Esophagus mucosa (tissue), 1 donor: ENCODE results near the gene MIOS. TPM values are rescaled to one million over a fixed set of nuclear protein-coding genes. Genes with fewer than 3 reads are reported as not detected.

Source experiments
- ATAC-seq: fragments of 200-7000 bp; cut with Tn5 transposase; one replicate; pipeline ENCODE4 v1.9.1; 2020
- total RNA-seq: library from RNA; stranded (reverse); gene quantifications from one replicate; pipeline ENCODE4 v1.2.4, GENCODE V29; 2023
- donor health status: DM: yes; HTN: yes; CAD: no.

Gene MIOS
- total RNA-seq, 1 donor from 2014 or later, result 36.2 TPM

DNA sequence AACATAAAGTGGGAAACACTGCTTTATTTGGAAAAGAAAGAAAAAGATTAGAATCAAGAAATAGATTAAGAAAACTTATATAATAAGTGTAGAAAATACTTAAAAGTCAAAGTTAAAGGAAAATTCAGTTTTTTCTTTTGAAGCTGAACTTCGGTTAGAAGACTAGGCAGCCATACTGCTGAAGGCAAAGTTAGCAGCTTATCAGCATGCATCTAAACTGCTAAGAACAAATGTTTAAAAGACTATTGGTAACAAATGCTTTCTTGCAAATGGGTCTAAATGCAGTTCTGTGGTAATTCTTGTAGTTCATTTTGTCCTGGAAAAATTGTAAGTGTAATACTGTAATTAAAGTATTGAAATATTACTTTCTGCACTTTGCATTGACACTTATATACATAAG, 18.0 kb downstream of the MIOS start:
- ATAC-seq, result no peak

DNA sequence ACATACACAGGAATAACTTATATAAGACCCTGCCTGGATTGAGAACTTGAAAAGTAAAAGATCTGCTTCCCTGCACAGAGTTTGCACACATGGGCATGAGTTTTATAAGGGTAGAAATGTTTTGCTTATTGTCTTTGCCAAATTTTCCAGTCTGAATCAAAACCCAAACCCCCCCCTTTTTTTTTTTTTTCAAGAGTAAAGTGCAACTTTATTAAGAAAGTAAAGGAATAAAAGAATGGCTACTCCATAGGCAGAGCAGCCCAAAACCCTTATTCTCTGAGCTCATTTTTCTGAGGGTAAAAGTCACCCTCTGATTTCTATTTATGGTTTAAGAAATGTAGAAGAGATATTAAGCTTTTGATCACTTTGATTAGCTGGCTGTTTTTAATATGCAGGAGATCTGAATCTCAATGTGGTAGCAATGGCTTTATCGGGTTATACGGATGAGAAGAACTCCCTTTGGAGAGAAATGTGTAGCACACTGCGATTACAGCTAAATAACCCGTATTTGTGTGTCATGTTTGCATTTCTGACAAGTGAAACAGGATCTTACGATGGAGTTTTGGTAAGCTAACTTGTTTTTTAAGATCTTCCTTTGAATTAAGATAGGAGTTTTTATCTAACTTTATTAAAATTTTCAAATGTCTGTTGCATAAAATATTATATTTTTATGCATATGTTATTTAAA, 18.7 kb downstream of the MIOS start:
- no peak for ATAC-seq

DNA sequence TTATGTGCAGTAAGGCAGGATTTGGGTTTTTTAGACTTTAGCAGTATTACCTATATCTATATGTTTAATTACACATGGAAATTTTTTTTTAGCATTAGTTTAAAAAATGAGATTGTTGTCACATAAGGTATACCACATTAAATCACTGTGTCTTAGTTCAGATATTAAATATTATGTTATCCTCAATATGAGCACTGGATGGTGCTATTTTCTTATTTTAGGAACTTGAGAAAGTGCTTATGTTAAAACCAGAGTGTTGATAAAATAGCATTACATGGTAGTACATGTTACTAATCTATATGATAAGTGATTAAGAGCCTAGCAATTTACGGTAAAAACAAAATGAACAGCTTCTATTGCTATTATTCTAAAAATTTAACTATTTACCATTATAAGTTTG, 28.8 kb downstream of the MIOS start:
- no peak for ATAC-seq

DNA sequence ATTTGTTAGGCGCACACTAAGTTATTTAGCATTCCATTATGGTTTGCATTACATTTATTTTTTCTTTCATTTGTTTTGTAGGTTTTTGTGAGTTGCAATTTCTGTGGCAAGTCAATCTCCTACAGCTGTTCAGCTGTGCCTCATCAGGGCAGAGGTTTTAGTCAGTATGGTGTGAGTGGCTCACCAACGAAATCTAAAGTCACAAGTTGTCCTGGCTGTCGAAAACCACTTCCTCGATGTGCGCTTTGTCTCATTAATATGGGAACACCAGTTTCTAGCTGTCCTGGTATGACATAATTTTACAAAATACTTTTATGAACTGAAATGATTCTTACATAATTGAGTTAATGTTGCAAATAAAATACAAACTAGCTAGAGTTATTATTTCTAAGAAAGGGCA, 29.5 kb downstream of the MIOS start:
- ATAC-seq, result no peak

DNA sequence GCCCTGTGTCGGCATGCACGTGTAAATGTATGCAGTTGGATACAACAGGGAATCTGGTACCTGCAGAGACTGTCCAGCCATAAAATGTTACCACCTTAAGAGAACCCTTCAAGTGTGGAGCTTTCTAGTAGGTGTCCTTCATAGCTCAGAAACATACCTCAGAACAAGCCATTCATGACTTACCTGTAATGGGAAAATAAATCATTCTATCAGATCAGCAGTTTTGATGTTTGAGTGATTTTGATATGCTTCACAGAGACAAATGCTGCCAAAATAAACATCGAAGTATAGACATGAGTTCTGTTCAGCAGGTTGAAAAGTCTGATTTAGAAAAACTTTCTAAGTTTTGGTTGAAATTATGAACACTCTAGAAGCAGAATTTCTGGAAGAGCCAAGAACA, 40.3 kb downstream of the MIOS start:
- no peak for ATAC-seq

DNA sequence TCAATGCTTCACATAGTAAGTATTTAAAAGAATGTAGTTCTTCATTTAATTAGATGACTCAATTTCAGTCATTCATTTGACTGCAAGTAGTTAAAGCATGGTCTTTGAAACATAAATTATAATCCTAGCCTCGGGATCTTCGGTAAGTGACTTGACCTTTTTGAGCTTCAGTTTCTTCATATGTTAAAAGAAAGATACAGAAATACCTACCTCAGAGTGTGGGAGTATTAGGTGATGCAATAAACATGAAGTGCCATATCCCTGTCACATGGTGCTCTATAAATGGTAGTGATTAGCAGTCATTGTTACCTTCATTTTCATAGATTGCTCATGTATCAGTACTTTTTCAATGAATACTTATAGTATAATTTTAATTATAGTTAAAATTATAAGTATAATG, 42.6 kb downstream of the MIOS start:
- ATAC-seq, result no peak

DNA sequence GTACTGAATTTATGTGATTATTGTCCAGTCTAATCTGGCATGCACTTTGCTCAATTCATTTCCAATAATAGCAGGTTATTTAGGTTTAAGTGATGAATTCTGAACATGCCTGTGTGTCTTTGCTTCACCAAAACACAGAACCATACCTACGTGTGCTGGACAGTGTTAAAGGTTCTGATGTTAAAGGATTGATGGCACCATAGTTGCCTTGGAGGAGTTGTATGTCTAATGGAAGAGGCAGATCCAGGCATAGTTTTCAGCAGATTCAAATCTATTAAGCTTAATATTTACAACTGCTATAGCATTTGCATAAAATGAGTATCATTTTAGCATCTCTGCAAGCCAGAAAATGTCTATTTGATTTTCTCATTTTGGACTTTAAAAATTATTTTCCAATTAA, 45.8 kb downstream of the MIOS start:
- no peak for ATAC-seq

DNA sequence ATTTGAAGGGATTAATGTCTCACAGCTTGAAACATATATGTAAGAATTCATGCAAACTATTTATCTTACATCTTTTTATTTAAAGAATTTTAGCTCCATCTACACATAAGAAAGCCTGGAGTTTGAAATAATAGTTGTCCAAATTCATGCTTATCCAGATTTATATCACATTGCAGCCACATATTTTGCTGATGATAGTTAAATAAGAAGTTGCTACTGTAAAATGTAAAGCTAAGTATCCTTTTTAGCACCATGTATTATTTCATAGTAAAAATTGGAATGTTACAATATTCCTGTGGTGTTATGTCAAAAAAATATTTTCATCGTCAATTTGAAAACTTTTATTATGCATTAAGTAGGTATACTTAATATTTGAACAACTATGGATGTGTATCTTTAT, 46.5 kb downstream of the MIOS start:
- ATAC-seq, result no peak

DNA sequence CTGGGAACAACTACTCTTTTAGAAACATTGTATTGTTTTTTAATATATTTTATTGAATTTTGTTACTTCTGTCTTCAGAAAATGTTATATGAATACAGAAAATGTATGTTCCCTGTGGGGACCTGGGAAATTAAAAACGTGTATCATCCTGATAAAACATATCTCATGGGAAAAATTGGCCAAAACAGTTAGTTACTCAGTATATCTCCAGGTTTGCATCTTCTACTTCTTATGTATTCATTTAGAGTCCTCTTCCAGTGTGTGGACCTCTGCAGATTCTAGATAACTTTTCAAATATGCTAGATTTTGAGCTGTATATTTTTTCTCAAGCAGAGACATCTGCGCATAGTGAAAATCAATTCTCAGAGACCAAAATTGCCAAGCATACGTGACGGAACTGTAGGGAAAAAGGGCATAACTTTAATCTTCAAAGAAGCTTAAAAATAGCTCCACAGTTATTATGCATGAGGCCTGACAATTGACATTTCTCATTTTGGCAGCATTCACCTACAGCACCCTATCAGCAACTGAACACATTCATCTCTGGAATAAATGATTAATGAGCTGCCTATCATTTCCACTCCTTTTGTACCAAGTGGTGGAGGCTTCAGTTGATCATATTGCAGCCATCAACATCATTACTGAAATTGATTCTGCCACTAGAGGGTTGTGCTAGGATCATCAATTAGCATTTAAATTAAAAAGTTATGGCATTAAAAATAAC, 47.5 kb downstream of the MIOS start:
- no peak for ATAC-seq

DNA sequence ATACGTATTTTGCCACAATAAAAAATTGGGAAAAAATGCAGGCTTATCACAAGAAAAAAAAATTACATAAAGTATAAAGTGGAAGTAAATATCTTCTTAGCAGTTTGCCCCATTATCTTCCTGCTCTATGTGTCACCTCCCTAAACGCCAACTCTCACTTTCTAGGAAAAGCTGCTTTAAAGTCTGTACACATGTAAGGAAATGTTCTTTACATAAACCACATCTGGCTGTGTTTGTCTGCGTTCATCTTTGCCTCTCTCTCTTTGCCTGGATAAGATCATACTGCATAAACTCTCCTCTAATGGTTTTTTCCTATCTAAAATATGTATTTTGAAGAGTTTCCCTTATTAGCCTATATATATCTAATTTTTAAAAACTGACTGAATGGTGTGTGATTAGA, 50.9 kb downstream of the MIOS start:
- ATAC-seq, result no peak

DNA sequence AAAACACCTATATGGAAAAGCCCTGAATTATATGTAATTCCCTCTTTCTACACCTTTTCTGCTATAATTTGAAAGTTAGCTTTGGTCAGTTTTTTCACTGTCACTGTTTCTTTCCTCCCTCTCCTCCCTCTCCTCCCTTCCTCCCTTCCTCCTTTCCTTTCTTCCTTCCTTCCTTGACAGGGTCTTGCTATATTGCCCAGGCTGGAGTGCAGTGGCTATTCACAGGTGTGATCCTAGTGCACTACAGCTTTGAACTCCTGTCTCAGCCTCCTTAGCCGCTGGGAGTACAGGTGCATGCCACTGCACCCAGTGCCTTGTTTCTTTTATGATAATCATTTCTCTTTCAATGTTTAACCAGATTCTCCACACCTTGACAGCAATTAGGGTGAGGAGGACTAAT, 51.7 kb downstream of the MIOS start:
- no peak for ATAC-seq

DNA sequence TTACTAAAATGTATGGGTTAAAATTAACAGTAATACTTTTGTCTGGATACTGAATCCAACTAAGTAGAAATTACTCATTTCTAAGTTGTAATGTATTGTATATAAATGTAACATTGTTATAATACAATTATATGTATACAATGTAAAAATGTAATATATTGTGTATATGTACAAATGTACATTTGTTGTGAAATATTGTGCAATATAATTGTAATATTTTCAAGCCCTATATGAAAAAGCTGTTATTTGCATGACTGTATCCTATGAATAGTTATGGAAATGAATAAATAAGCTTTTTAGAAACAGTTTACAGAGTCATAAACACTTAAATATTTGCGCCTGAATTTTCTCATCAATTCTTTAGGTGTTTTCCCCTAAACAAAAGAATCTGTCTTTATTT, 53.6 kb downstream of the MIOS start:
- no peak for ATAC-seq

DNA sequence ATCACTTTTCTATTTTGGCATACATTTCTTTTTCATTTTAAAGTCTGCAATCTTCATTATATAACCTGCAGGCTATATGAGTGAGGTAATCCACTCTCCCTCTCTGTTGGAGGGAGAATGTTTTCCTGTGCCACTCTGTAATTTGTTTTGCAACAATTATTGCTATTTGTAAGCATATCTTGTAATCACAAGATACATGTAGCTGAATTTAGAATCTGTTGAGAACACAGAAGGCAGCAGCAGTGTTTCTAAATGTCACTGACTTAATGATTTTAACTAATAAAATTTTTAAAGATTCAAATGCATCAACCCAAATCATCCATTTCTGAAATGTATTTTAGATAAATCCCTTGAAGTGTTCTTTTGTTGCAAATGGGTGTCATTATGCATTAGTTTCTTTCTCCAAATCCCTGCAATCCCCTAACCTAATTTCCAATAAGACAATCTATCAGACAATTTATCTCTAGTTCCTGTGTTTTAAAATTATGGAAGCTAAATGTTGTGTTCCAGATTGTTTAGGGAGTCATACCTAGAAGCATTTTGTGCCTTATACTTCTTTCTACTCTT, 54.0 kb downstream of the MIOS start:
- ATAC-seq, result no peak

DNA sequence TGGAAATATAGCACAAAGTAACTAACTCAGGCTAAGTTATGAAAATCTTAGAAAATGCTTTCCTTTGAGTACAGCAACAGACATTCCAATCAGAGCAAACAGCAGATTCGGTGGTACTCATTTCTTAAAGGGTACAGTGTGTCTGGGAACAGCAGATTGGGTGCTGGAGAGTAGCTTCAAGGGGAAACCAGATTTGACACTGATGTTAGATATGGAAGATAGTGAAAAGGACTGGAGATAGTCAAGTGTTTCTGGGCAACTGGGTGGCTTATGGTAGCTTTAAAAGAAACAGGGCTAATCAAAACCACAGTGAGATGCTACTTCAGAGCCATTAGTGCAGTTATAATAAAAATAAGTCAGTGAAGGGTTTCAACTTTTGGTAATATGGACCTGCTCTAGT, 61.8 kb downstream of the MIOS start:
- ATAC-seq, result no peak

DNA sequence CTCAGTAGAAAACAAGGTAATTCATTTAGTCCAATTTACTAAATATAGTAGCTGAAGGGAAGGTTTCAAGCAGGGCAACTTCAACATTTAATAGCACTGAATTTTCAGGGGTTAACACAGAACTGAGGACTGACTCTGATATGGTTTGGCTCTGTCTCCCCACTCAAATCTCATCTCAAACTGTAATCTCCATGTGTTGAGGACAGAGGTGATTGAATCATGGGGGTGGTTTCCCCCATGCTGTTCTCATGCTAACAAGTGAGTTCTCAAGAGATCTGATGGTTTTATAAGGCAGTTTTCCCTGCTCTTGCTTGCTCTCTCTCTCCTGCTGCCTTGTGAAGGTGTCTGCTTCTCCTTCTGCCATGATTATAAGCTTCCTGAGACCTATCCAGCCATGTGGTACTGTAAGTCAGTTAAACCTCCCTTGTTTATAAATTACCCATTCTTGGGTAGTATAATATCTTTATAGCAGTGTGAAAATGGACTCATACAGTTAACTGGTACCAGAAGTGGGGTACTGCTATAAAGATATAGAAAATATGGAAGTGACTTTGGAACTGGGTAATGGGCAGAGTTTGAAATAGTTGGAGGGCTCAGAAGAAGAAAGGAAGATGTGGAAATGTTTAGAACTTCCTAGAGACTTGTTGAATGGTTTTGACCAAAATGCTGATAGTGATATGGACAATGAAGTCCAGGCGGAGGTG, 64.1 kb downstream of the MIOS start:
- ATAC-seq, result no peak

DNA sequence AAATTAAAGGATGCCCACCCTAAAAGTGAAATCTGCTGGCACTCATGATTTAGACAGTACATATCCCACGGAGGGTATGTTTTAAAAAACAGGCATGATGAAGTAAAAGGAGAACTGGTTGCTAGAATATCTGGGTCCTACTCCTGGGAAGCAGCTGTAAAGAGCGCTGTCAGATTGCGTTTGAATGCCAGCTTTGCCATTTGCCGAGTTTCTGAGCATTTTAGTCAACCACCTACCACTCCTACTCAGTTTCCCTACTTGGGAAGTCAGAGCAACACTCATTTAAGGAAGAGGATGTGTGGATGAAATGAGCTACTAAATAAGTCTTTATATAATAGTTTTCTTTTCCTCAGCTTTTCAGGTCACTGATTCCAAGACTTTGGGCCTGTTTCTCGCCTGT, 72.7 kb downstream of the MIOS start:
- no peak for ATAC-seq

DNA sequence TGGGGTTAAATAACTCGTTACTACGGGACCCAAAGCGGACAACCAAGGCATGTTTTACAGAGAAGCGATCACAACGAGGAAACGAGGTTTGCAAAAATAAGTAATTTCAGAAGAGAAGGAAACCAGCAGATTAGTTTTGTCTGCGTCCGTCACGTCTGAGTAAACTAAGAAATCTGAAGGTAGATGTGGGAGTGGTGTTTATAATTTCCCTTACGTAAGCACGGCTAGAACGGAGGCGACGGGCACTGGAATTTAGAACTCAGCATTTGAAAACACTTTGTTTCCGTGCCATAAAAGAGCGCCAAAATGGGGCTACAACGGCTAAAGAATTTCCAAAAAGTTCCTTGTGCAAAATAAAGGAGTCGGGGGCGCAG, 73.2 kb downstream of the MIOS start:
- no peak for ATAC-seq

DNA sequence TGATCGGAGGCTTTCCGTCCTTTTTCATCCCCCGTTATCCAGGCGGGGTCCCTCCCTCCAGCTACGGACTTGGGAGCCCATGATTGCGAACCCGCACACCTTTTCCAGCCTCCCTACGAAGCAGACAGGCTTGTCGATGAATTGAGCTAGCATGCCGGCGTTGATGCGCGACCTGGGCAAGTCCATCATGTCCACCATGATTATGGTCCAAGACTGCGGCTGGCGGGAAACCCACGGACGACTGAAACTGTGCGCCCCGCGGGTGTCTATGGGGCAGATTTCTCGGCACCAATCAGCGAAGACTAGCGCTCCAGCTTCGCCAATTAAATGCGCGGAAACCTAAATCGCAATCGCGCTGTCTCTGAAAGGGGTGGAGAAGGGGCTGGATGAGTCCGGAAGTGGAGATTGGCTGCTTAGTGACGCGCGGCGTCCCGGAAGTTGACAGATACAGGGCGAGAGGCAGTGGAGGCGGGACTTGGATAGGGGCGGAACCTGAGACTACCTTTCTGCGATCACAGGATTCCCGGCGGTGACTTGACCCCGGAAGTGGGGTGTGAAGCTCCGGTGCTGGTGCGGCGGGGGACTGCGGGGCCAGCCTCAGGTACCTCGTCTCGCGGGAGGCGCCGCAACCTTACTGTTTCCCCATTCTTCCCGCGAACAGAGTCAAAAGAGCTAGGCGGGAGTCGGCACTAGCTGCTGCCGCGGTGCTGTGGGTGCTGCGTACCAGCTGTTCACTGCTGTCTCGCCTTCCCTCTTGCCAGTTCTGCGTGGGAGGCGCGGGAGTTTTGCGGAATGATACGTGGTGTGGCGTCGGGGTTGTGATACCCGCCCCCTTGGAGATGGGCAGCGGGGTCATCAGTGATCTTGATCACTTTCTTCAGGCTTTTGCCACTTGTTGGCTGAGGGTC, 73.8 kb downstream of the MIOS start, which contains the start of gene UMAD1:
TSS of gene UMAD1 (plus strand) at position 532 of the 908 bp plus-strand sequence. CDS start 32,620 bp downstream, outside the sequence.
- peak; percentile 100 for ATAC-seq

DNA sequence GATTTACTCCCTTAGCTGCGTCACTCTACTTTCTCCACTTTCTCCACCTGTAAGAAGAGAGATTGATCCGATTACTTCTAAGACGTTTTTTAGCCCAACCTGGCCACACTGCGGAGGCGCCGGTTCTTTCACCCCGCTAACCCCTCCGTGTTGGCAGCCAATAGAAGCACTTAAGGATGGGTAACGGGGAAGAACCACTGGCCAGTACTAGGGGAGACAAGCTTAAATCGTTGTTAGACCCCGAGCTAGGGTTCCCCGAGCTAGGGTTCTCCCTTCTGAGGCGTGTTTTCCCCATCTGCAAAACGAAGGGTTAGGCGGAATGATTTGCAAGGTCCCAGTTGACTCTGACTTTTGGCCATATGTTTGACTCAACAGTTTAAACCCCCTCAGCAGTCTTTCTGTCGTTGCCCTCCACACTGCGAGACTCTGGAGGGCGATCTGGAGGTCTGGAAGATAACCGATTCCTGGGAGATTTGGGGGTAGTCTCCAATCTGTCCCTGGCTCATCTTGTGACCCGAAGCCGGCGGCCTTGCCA, 74.5 kb downstream of the MIOS start:
- no peak for ATAC-seq

DNA sequence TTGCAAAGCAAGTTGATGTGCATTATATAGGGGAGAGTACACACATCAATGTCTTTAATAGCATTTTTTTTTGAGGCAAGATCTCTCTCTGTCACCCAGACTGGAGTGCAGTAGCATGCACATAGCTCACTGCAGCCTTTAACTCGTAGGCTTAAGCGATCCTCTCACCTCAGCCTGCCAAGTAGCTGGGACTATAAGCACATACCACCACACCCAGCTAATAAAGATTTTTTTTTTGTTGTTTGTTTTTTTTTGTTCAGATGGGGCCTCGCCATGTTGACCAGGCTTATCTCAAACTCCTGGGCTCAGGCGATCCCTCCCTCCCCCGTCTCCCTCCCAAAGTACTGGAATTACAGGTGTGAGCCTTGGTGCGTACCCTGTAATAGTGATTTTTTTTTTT, 75.4 kb downstream of the MIOS start:
- ATAC-seq, result no peak

DNA sequence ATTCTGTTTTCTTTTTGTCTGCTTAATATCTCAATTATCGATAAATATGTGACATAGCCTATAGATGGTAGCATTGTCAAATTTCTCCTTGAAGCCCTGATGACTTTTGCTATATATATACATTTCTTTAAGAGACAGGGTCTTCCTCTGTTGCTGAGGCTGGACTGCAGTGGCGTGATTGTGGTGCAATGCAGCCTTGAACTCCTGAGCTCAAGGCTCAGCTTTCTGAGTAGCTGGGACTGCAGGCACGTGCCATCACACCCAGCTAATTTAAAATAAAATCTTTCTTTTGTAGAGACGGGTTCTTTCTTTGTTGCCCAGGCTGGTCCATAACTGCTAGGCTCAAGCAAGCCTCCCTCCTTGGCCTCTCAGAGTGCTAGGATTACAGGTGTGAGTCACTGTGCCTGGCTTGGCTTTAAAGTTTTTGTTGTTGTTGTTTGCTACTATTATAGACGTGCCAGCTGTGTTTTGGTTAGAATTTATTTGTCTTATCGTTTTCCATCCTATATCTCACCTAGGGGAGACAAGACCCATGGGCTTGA, 80.9 kb downstream of the MIOS start:
- peak; percentile 10 for ATAC-seq

DNA sequence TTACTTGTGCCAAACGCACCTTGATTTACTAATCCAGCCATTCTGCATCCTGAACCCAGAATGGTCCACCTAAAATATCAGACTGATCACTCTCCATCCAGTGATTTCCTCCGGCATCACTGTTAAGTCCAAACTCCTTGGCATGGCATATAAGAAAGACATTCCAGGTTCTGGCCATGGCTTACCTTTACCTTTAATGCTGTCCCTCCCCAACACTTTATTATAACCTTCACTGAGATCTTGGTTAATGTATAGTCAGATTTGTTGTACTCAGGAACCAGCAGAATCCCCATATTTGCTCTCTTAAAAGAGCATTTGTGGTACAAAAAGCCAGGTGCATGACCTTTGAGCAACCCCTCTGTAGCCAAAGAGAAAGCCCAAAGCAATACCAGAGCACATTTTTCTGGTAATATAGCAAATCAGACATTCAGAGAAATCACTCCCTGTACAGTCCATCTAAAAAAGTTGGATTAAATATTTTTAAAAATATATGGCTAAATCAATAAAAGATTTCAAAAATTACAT, 84.1 kb downstream of the MIOS start:
- ATAC-seq, result no peak
